ENCODE results near the gene KCNRG.
"Not testable (repeated sequence)": the region's sequence is repeated elsewhere in the genome, so short reads cannot be mapped to it uniquely, and the experiment has no call there.

KCNRG gene

GRCh38 chr13:50012396-50013169 is 2.7 kb upstream of the KCNRG start:
- DNase-seq, result no peak

GRCh38 chr13:50014386-50014785 is 858 bp upstream of the KCNRG start:
- DNase-seq, result no peak

GRCh38 chr13:50015750-50016149 is 506 bp downstream of the KCNRG start:
- no peak for DNase-seq

- no peak for DNase-seq
These were observed 1.2 kb downstream of the KCNRG start for GRCh38 chr13:50016444-50016843.

GRCh38 chr13:50017819-50018218 is 2.6 kb downstream of the KCNRG start:
- no peak for DNase-seq

- no peak for DNase-seq
These were observed 10.2 kb downstream of the KCNRG start for GRCh38 chr13:50025436-50025835.

GRCh38 chr13:50026788-50027473 is 11.7 kb downstream of the KCNRG start:
- DNase-seq, result no peak

GRCh38 chr13:50030315-50030714 is 15.1 kb downstream of the KCNRG start:
- DNase-seq, result no peak

- DNase-seq, result no peak
These were observed 18.5 kb downstream of the KCNRG start for GRCh38 chr13:50033725-50034124.

- no peak for DNase-seq
These were observed 22.5 kb downstream of the KCNRG start for GRCh38 chr13:50037788-50038187.

GRCh38 chr13:50038266-50038665 is 23.0 kb downstream of the KCNRG start:
- no peak for DNase-seq

GRCh38 chr13:50052478-50052877 is 37.2 kb downstream of the KCNRG start:
- no peak for DNase-seq

- no peak for DNase-seq
These were observed 38.6 kb downstream of the KCNRG start for GRCh38 chr13:50053844-50054243.

GRCh38 chr13:50055454-50055853 is 40.2 kb downstream of the KCNRG start:
- DNase-seq, result no peak

GRCh38 chr13:50060718-50061117 is 45.5 kb downstream of the KCNRG start:
- DNase-seq, result no peak

- not testable (repeated sequence) for DNase-seq
These were observed 47.1 kb downstream of the KCNRG start for GRCh38 chr13:50062336-50062735.

GRCh38 chr13:50065712-50066111 is 50.5 kb downstream of the KCNRG start:
- no peak for DNase-seq

- DNase-seq, result no peak
These were observed 53.3 kb downstream of the KCNRG start for GRCh38 chr13:50068508-50068907.

- no peak for DNase-seq
These were observed 54.0 kb downstream of the KCNRG start for GRCh38 chr13:50069261-50069660.

- no peak for DNase-seq
These were observed 54.9 kb downstream of the KCNRG start for GRCh38 chr13:50070186-50070585.

All from stimulated activated CD8-positive, alpha-beta memory T cell treated with anti-CD3 and anti-CD28 coated beads, Interleukin-4, amount 100 ng/mL, for 48 hours (primary cell).